ENCODE data around the gene PTPRK.

Gene PTPRK

DNA sequence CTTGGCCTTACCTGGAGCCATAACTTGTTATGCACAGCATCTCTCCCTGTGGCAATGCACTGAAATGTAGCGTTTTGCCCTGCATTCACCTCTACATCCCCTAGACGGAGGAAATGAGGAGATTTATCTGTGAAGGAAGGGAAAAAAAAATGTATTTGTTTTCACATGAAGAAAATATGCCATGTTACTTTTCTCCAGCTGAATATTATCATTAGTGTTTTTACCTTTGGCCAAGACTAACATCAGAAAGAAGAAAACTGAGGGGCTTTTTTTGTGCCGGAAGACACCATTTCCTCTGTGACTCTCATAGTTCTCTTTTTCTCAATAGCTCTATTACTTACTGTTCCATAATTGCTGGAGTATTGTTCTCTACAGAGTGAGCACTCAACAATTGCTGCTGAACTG lies 280.4 kb downstream of the PTPRK start:
- Histone ChIP-seq H3K27ac (ENCODE audit: low read length) (no peak overlapping the region; the same call in 1 of the 2 replicates), H3K36me3 (replicated peaks; ENCODE audit: low read depth, low read length) (no peaks in the 10 kb centered on the region), H2AFZ (ENCODE audit: low read depth, low read length) (no peak overlapping the region), H3K4me1 (ENCODE audit: low read length) (peaks cover 19% of the 10 kb centered on the region), H3K9me3 (ENCODE audit: insufficient read depth, low read length) (no peaks in the 10 kb centered on the region), H3K9ac (ENCODE audit: low read length) (no peak overlapping the region), H3K4me2 (ENCODE audit: low read length) (peak overlapping the region; percentile 48), H3K79me2 (ENCODE audit: low read length) (no peaks in the 10 kb centered on the region), H4K20me1 (ENCODE audit: insufficient read depth, low read length) (no peaks in the 10 kb centered on the region), H3K4me3 (ENCODE audit: low read length) (no peak overlapping the region), H3K27me3 (ENCODE audit: low read depth, low read length) (no peaks in the 10 kb centered on the region)
- TF ChIP-seq EZH2phosphoT487 (IDR thresholded peaks at IDR 0.05; ENCODE audit: low read depth): no peak
- TF ChIP-seq, protein P1, sequence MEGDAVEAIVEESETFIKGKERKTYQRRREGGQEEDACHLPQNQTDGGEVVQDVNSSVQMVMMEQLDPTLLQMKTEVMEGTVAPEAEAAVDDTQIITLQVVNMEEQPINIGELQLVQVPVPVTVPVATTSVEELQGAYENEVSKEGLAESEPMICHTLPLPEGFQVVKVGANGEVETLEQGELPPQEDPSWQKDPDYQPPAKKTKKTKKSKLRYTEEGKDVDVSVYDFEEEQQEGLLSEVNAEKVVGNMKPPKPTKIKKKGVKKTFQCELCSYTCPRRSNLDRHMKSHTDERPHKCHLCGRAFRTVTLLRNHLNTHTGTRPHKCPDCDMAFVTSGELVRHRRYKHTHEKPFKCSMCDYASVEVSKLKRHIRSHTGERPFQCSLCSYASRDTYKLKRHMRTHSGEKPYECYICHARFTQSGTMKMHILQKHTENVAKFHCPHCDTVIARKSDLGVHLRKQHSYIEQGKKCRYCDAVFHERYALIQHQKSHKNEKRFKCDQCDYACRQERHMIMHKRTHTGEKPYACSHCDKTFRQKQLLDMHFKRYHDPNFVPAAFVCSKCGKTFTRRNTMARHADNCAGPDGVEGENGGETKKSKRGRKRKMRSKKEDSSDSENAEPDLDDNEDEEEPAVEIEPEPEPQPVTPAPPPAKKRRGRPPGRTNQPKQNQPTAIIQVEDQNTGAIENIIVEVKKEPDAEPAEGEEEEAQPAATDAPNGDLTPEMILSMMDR (IDR thresholded peaks at IDR 0.05; ENCODE audit: low read depth, low read length): no peak

DNA sequence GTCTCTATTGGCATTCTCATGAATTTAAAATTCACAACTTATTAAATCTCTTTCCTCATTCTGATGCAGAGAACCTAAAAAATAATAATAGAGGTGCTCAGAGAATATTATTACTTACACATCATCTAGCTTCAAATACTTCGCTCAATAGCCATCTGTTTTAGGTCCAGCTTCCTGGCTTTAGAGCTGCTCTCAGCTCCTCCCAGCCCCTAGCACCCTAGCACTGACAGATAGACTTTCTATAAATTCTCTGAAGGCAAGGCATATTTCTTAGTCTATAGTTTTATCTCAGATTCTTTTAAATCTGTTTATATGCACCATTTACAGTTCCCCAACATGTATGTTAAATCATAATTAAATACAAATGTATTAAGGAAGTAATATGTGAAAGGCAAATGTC lies 281.3 kb downstream of the PTPRK start:
- Histone ChIP-seq H3K9me3 (ENCODE audit: insufficient read depth, low read length) (no peaks in the 10 kb centered on the region), H3K4me1 (ENCODE audit: low read length) (peaks cover 19% of the 10 kb centered on the region), H3K4me3 (ENCODE audit: low read length) (no peak overlapping the region), H3K4me2 (ENCODE audit: low read length) (no peak overlapping the region), H3K27me3 (ENCODE audit: low read depth, low read length) (no peaks in the 10 kb centered on the region), H3K27ac (ENCODE audit: low read length) (no peak overlapping the region), H3K9ac (ENCODE audit: low read length) (no peak overlapping the region), H3K36me3 (replicated peaks; ENCODE audit: low read depth, low read length) (no peaks in the 10 kb centered on the region), H4K20me1 (ENCODE audit: insufficient read depth, low read length) (no peaks in the 10 kb centered on the region), H2AFZ (ENCODE audit: low read depth, low read length) (no peak overlapping the region), H3K79me2 (ENCODE audit: low read length) (no peaks in the 10 kb centered on the region)
- TF ChIP-seq, protein P1 (IDR thresholded peaks at IDR 0.05; ENCODE audit: low read depth, low read length): no peak
- TF ChIP-seq EZH2phosphoT487 (IDR thresholded peaks at IDR 0.05; ENCODE audit: low read depth): no peak

DNA sequence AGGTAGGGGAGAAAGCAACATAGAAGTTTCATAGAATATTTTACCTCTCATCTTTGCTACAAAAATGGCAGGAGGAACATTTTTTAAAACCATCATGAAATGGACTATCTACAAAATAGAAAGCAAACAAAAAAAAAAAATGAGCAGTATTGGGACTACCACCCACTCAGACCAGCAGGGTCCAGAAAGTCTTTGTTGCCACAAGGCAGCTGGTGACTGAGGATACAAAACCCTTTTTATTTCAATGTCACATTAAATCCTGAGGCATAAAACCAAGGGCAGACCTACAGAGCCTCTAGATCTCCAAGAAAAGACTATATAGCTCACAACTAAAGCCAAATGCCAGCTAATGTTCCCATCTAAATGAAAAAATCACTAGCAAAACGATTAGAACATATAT lies 282.2 kb downstream of the PTPRK start:
- Histone ChIP-seq H3K27ac (ENCODE audit: low read length) (no peak overlapping the region), H3K36me3 (replicated peaks; ENCODE audit: low read depth, low read length) (no peaks in the 10 kb centered on the region), H3K9ac (ENCODE audit: low read length) (no peak overlapping the region), H3K4me3 (ENCODE audit: low read length) (no peak overlapping the region), H3K79me2 (ENCODE audit: low read length) (no peaks in the 10 kb centered on the region), H4K20me1 (ENCODE audit: insufficient read depth, low read length) (no peaks in the 10 kb centered on the region), H3K4me1 (ENCODE audit: low read length) (peaks cover 19% of the 10 kb centered on the region), H3K27me3 (ENCODE audit: low read depth, low read length) (no peaks in the 10 kb centered on the region), H2AFZ (ENCODE audit: low read depth, low read length) (no peak overlapping the region), H3K4me2 (ENCODE audit: low read length) (no peak overlapping the region), H3K9me3 (ENCODE audit: insufficient read depth, low read length) (no peaks in the 10 kb centered on the region)
- TF ChIP-seq, protein P1 (IDR thresholded peaks at IDR 0.05; ENCODE audit: low read depth, low read length): no peak
- no peak for TF ChIP-seq EZH2phosphoT487 (IDR thresholded peaks at IDR 0.05; ENCODE audit: low read depth)

DNA sequence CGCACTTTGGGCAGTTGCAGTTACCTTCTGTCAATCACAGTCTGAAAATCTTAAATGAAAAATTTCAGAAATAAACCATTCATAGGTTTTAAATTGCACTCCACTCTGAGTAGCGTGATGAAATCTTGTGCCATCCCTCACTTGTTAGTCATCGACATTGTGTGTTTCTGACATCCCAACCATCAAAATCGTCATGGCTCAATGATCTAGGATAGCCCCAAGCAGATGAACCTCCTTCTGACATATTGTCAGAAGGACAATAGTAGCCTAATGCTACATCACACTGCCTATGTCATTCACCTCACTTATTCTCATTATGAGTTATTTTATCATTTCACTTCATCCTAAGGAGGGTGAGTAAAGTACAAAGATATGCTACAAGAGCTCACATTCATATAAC lies 284.8 kb downstream of the PTPRK start:
- no peak for TF ChIP-seq EZH2phosphoT487 (IDR thresholded peaks at IDR 0.05; ENCODE audit: low read depth)
- TF ChIP-seq, protein P1 (IDR thresholded peaks at IDR 0.05; ENCODE audit: low read depth, low read length): no peak
- no peaks in the 10 kb centered on the region for H3K27me3 ChIP-seq (ENCODE audit: low read depth, low read length)
- no peaks in the 10 kb centered on the region for H4K20me1 ChIP-seq (ENCODE audit: insufficient read depth, low read length)
- no peaks in the 10 kb centered on the region for H3K36me3 ChIP-seq (replicated peaks; ENCODE audit: low read depth, low read length)
- H3K4me1 ChIP-seq (ENCODE audit: low read length): peaks cover 10% of the 10 kb centered on the region
- H3K4me3 ChIP-seq (ENCODE audit: low read length): no peak overlapping the region
- H3K9me3 ChIP-seq (ENCODE audit: insufficient read depth, low read length): no peaks in the 10 kb centered on the region
- no peak overlapping the region for H2AFZ ChIP-seq (ENCODE audit: low read depth, low read length)
- H3K27ac ChIP-seq (ENCODE audit: low read length): no peak overlapping the region
- no peaks in the 10 kb centered on the region for H3K79me2 ChIP-seq (ENCODE audit: low read length)
- H3K4me2 ChIP-seq (ENCODE audit: low read length): no peak overlapping the region
- no peak overlapping the region for H3K9ac ChIP-seq (ENCODE audit: low read length)

Data from OCI-LY3 (cell line).